DND-41 (cell line): Measurements from ENCODE around the gene U2AF2.

Experiments
- ATAC-seq: fragments of 200-7000 bp; cut with Tn5 transposase; 3 replicates; pipeline ENCODE4 v1.9.1; 2021; ENCODE audit warnings: low read depth; ENCODE audit not compliant: insufficient read depth
- DNase-seq: peaks from one replicate; pipeline ENCODE4 v3.0.0-alpha.2; 2020
- H2AFZ ChIP-seq: 2 replicates; pipeline ENCODE4 v1.6.0; 2012; ENCODE audit warnings: low read depth, low read length
- H3K27ac ChIP-seq: 2 replicates; pipeline ENCODE4 v1.5.1; 2012; ENCODE audit warnings: low read length, inconsistent platforms
- H3K27me3 ChIP-seq: fragments of 200-600 bp; sonication (generic); 2 replicates; pipeline ENCODE4 v1.6.0; 2012; ENCODE audit warnings: low read length, mild to moderate bottlenecking, inconsistent platforms; ENCODE audit not compliant: insufficient read depth, poor library complexity
- H3K36me3 ChIP-seq: 2 replicates; pipeline ENCODE4 v1.5.1; 2012; ENCODE audit warnings: low read length, inconsistent platforms; ENCODE audit not compliant: insufficient read depth
- H3K4me1 ChIP-seq: 2 replicates; pipeline ENCODE4 v1.5.1; 2012; ENCODE audit warnings: mild to moderate bottlenecking, low read length; ENCODE audit not compliant: insufficient read depth
- H3K4me2 ChIP-seq: 2 replicates; pipeline ENCODE4 v1.6.0; 2012; ENCODE audit warnings: mild to moderate bottlenecking, moderate library complexity, low read length, inconsistent platforms; ENCODE audit not compliant: insufficient read depth
- H3K4me3 ChIP-seq, 2 experiments: fragments of 200-600 bp in 1 of 2; shearing (Covaris generic) in 1 of 2; 2 replicates each; pipeline ENCODE4 v1.5.1; 2012 to 2016; ENCODE audit warnings: inconsistent platforms in 2 of 2, low read length in 2 of 2, mild to moderate bottlenecking in 2 of 2, low read depth in 1 of 2, moderate library complexity in 1 of 2
- H3K79me2 ChIP-seq: 2 replicates; pipeline ENCODE4 v1.6.0; 2012; ENCODE audit warnings: low read length, inconsistent platforms; ENCODE audit not compliant: insufficient read depth
- H3K9ac ChIP-seq: 2 replicates; pipeline ENCODE4 v1.6.0; 2012; ENCODE audit warnings: low read depth, mild to moderate bottlenecking, inconsistent platforms, low read length, moderate library complexity
- H3K9me3 ChIP-seq: 2 replicates; pipeline ENCODE4 v1.5.1; 2012; ENCODE audit warnings: low read length, moderate library complexity, mild to moderate bottlenecking, inconsistent platforms; ENCODE audit not compliant: insufficient read depth, severe bottlenecking
- H4K20me1 ChIP-seq: 2 replicates; pipeline ENCODE4 v1.6.0; 2012; ENCODE audit warnings: low read length; ENCODE audit not compliant: insufficient read depth
- EZH2 ChIP-seq: IDR thresholded peaks from 3 replicates; pipeline ENCODE4 v1.6.1; 2012; ENCODE audit warnings: borderline replicate concordance, low read depth, mild to moderate bottlenecking, moderate library complexity, low read length, inconsistent platforms; ENCODE audit not compliant: severe bottlenecking
- TF ChIP-seq, protein P1 (sequence below): IDR thresholded peaks from 2 replicates; pipeline ENCODE4 v1.5.1; 2012; ENCODE audit warnings: borderline replicate concordance, low read length, moderate library complexity, mild to moderate bottlenecking; ENCODE audit not compliant: poor library complexity, severe bottlenecking; ENCODE audit errors: extremely low read depth

The U2AF2 gene

DNA sequence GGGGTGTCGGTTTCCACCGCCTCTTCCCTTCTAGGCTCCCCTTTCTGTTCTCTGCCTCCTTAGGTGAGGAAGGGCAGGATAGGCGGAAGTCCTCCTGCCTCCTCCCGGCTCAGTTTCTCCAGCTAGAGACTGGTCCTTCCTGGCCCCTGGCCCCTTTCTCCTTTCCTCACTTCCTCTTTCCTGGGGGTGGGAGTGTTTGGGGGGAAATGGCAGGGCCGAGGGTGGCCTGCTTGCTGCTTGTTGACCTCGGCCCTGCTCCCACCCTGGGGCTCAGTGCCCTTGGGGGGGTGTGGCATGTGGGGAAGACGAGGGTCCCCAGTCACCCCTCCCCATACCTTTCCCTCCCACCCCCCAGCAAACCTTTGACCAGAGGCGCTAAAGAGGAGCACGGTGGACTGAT, 5.0 kb downstream of the U2AF2 start:
- H3K9ac ChIP-seq = no peak overlapping the region
- H3K27ac ChIP-seq = no peak overlapping the region
- H3K4me1 ChIP-seq = peaks cover 40% of the 10 kb centered on the region
- H3K4me2 ChIP-seq = no peak overlapping the region
- no peak overlapping the region for H2AFZ ChIP-seq
- no peaks in the 10 kb centered on the region for H3K9me3 ChIP-seq
- H3K27me3 ChIP-seq = no peaks in the 10 kb centered on the region
- no peak for ATAC-seq
- peaks cover 93% of the 10 kb centered on the region for H4K20me1 ChIP-seq
- no peak for TF ChIP-seq EZH2
- TF ChIP-seq, protein P1, sequence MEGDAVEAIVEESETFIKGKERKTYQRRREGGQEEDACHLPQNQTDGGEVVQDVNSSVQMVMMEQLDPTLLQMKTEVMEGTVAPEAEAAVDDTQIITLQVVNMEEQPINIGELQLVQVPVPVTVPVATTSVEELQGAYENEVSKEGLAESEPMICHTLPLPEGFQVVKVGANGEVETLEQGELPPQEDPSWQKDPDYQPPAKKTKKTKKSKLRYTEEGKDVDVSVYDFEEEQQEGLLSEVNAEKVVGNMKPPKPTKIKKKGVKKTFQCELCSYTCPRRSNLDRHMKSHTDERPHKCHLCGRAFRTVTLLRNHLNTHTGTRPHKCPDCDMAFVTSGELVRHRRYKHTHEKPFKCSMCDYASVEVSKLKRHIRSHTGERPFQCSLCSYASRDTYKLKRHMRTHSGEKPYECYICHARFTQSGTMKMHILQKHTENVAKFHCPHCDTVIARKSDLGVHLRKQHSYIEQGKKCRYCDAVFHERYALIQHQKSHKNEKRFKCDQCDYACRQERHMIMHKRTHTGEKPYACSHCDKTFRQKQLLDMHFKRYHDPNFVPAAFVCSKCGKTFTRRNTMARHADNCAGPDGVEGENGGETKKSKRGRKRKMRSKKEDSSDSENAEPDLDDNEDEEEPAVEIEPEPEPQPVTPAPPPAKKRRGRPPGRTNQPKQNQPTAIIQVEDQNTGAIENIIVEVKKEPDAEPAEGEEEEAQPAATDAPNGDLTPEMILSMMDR = no peak
- no peak for DNase-seq
- peaks cover 100% of the 10 kb centered on the region for H3K79me2 ChIP-seq
- no peak overlapping the region for H3K4me3 ChIP-seq
- peaks cover 93% of the 10 kb centered on the region for H3K36me3 ChIP-seq

DNA sequence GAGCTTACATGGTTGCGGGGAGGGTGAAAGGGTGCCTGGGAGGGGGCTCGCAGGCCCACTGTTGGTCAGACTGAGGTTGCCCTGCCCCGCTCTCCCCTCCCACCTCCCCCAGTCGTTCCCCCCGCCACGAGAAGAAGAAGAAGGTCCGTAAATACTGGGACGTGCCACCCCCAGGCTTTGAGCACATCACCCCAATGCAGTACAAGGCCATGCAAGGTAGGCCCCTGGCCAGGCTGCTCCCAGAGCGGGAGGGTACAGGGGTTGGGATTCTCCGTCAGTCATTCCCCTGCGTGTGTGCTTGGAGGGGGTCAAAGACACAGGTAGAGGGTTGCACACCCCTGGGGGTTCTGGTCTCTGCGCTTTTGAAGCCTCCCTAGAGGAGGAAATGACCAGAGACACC, 5.6 kb downstream of the U2AF2 start:
- H3K36me3 ChIP-seq = peaks cover 98% of the 10 kb centered on the region
- no peak for DNase-seq
- no peaks in the 10 kb centered on the region for H3K27me3 ChIP-seq
- peaks cover 98% of the 10 kb centered on the region for H3K79me2 ChIP-seq
- H3K9ac ChIP-seq = no peak overlapping the region
- ATAC-seq = no peak
- no peak overlapping the region for H3K4me3 ChIP-seq
- no peak overlapping the region for H3K27ac ChIP-seq
- no peak for TF ChIP-seq EZH2
- TF ChIP-seq, protein P1 = no peak
- H4K20me1 ChIP-seq = peaks cover 98% of the 10 kb centered on the region
- peaks cover 40% of the 10 kb centered on the region for H3K4me1 ChIP-seq
- H2AFZ ChIP-seq = no peak overlapping the region
- H3K4me2 ChIP-seq = no peak overlapping the region
- no peaks in the 10 kb centered on the region for H3K9me3 ChIP-seq

DNA sequence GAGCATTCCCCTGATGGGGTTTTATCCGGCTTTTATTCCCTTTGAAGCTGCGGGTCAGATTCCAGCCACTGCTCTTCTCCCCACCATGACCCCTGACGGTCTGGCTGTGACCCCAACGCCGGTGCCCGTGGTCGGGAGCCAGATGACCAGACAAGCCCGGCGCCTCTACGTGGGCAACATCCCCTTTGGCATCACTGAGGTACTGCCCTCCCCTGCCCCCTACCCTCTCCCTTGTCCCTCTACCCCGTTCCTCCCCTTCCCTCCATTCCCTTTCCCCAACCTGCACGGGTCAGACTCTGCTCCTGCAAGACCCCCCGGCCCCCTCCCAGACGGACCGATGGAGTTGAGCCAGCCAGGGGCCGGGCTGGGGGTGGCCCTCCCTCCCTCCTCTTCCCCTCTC, 6.2 kb downstream of the U2AF2 start:
- Histone ChIP-seq H3K4me2 (no peak overlapping the region), H4K20me1 (peaks cover 98% of the 10 kb centered on the region), H3K27ac (no peak overlapping the region), H3K9ac (no peak overlapping the region), H3K4me1 (peaks cover 37% of the 10 kb centered on the region), H3K79me2 (peaks cover 98% of the 10 kb centered on the region), H2AFZ (no peak overlapping the region), H3K36me3 (peaks cover 98% of the 10 kb centered on the region), H3K9me3 (no peaks in the 10 kb centered on the region), H3K4me3 (no peak overlapping the region), H3K27me3 (no peaks in the 10 kb centered on the region)
- ATAC-seq (no peak), DNase-seq (no peak)
- TF ChIP-seq, protein P1 = no peak
- TF ChIP-seq EZH2 = no peak

DNA sequence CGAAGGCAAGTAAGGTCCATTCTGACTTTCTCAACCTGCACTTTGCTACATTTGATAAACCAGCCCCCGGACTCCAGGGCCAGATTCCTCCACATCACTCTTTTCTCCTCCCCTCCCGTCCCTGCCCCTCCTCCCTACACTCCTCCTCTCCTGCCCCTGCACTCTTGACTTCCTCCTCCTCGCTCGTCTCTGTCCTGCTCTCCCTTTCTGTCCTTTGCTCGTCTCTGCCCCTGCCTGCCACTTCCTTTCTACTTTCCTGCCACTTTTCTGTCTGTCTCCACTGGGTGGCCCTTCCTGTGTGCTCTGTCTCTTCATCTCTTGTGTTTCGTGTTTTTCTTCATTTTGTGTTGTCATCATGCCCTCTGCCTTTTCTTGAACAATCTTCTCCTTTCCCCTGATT, 7.0 kb downstream of the U2AF2 start:
- Histone ChIP-seq H4K20me1 (peaks cover 98% of the 10 kb centered on the region), H3K9ac (no peak overlapping the region), H3K79me2 (peaks cover 98% of the 10 kb centered on the region), H3K4me3 (no peak overlapping the region), H3K27ac (no peak overlapping the region), H3K27me3 (no peaks in the 10 kb centered on the region), H3K4me1 (peaks cover 29% of the 10 kb centered on the region), H3K36me3 (peaks cover 99% of the 10 kb centered on the region), H3K4me2 (no peak overlapping the region), H3K9me3 (no peaks in the 10 kb centered on the region), H2AFZ (no peak overlapping the region)
- TF ChIP-seq EZH2 = no peak
- TF ChIP-seq, protein P1 = no peak
- DNase-seq (no peak), ATAC-seq (no peak)
